Smooth muscle cell (in vitro differentiated cells): ENCODE results near the gene GAB3. TPM values are rescaled to one million over a fixed set of nuclear protein-coding genes. Genes with fewer than 3 reads are reported as not detected.
"Not testable (repeated sequence)": the region's sequence is repeated elsewhere in the genome, so short reads cannot be mapped to it uniquely, and the experiment has no call there.

Source experiments
- DNase-seq: peaks from one replicate; lab custom pipeline; 2025; ENCODE audit not compliant: unreplicated experiment; lab: John Stamatoyannopoulos, UW
- H2AFZ ChIP-seq: fragments of 200-600 bp; sonication (generic); 2 replicates; pipeline ENCODE4 v1.6.0; 2016; ENCODE audit warnings: antibody characterized with exemption, low read depth, mild to moderate bottlenecking
- H3F3A ChIP-seq: fragments of 200-600 bp; sonication (generic); 2 replicates; pipeline ENCODE4 v1.6.0; 2017; ENCODE audit warnings: antibody characterized with exemption, low read depth
- H3K27ac ChIP-seq: fragments of 200-600 bp; sonication (generic); 2 replicates; pipeline ENCODE4 v1.5.1; 2016; ENCODE audit warnings: low read depth, mild to moderate bottlenecking
- H3K27me3 ChIP-seq: fragments of 200-600 bp; sonication (generic); 2 replicates; pipeline ENCODE4 v1.6.1; 2016; ENCODE audit warnings: low read depth, mild to moderate bottlenecking
- H3K36me3 ChIP-seq: fragments of 200-600 bp; sonication (generic); 2 replicates; pipeline ENCODE4 v1.5.1; 2016; ENCODE audit warnings: low read depth
- H3K4me1 ChIP-seq: fragments of 200-600 bp; sonication (generic); 2 replicates; pipeline ENCODE4 v1.5.1; 2016; ENCODE audit warnings: low read depth
- H3K4me2 ChIP-seq: fragments of 200-600 bp; sonication (generic); 2 replicates; pipeline ENCODE4 v1.6.0; 2016; ENCODE audit warnings: mild to moderate bottlenecking
- H3K4me3 ChIP-seq: fragments of 200-600 bp; sonication (generic); 2 replicates; pipeline ENCODE4 v1.5.1; 2016; ENCODE audit warnings: mild to moderate bottlenecking
- H3K79me2 ChIP-seq: fragments of 200-600 bp; sonication (generic); 2 replicates; pipeline ENCODE4 v1.6.0; 2016; ENCODE audit warnings: low read depth, mild to moderate bottlenecking
- H3K9ac ChIP-seq: fragments of 200-600 bp; sonication (generic); 2 replicates; pipeline ENCODE4 v1.6.0; 2016; ENCODE audit warnings: low read depth
- H3K9me3 ChIP-seq: fragments of 200-600 bp; sonication (generic); replicated peaks from 2 replicates; pipeline ENCODE4 v1.5.1; 2016; ENCODE audit warnings: low read depth
- H4K20me1 ChIP-seq: fragments of 200-600 bp; sonication (generic); 2 replicates; pipeline ENCODE4 v1.6.0; 2016; ENCODE audit warnings: low read depth
- WGBS: methylation state at CpG from one replicate; pipeline ENCODE4 v1.1.7; 2016; ENCODE audit warnings: low lambda C conversion rate; 5-methylcytosine and 5-hydroxymethylcytosine counted together
- polyA plus RNA-seq: library from polyadenylated mRNA; unstranded; fragments of >200 nt; fragmentation: Nextera tagmentation; extraction: Ambion mirVana; gene quantifications from 2 replicates; pipeline ENCODE4 v1.2.1, GENCODE V29; 2016
- total RNA-seq: library from RNA; depleted of rRNA; stranded (reverse); fragments of >200 nt; gene quantifications from 2 replicates; pipeline ENCODE4 v1.2.3, GENCODE V29; 2014
- TF ChIP-seq, protein P1 (sequence below): fragments of 200-600 bp; sonication (generic); IDR thresholded peaks from 2 replicates; pipeline ENCODE4 v1.5.1; 2017; ENCODE audit warnings: borderline replicate concordance, mild to moderate bottlenecking, antibody characterized with exemption; ENCODE audit not compliant: insufficient read depth, poor library complexity, severe bottlenecking

Gene GAB3
- total and polyA plus RNA-seq, 2 experiments from 2014 or later, result 0.39 to 0.72 TPM

DNA sequence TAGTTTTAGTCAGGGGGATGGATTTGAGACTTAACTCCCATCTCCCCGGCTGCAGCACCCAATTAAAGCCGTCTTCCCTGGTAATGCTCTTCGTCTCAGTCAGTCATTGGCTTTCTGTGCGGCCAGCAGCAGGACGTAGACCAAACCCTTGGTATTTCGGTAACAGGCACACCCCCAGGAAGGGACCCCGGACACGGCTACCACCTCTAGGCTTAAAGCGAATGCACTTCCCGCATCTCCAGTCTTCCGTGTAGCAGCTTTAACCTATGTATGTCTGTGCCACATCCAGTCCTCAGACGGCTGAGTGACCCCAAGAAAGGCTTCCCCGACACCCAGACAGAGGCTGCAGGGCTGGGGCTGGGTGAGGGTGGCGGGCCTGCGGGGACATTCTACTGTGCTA is 96.0 kb downstream of the GAB3 start:
- Histone ChIP-seq H3K4me3 (no peak overlapping the region), H2AFZ (no peak overlapping the region), H3K4me2 (no peak overlapping the region), H4K20me1 (no peaks in the 10 kb centered on the region), H3F3A (no peaks in the 10 kb centered on the region), H3K4me1 (no peaks in the 10 kb centered on the region), H3K27ac (no peak overlapping the region), H3K36me3 (no peaks in the 10 kb centered on the region), H3K79me2 (no peaks in the 10 kb centered on the region), H3K9me3 (no peaks in the 10 kb centered on the region), H3K27me3 (no peaks in the 10 kb centered on the region), H3K9ac (no peak overlapping the region)
- TF ChIP-seq, protein P1, sequence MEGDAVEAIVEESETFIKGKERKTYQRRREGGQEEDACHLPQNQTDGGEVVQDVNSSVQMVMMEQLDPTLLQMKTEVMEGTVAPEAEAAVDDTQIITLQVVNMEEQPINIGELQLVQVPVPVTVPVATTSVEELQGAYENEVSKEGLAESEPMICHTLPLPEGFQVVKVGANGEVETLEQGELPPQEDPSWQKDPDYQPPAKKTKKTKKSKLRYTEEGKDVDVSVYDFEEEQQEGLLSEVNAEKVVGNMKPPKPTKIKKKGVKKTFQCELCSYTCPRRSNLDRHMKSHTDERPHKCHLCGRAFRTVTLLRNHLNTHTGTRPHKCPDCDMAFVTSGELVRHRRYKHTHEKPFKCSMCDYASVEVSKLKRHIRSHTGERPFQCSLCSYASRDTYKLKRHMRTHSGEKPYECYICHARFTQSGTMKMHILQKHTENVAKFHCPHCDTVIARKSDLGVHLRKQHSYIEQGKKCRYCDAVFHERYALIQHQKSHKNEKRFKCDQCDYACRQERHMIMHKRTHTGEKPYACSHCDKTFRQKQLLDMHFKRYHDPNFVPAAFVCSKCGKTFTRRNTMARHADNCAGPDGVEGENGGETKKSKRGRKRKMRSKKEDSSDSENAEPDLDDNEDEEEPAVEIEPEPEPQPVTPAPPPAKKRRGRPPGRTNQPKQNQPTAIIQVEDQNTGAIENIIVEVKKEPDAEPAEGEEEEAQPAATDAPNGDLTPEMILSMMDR, result no peak
- no peak for DNase-seq
- 91% methylated on average over 15 of the region's 15 CpGs for WGBS

DNA sequence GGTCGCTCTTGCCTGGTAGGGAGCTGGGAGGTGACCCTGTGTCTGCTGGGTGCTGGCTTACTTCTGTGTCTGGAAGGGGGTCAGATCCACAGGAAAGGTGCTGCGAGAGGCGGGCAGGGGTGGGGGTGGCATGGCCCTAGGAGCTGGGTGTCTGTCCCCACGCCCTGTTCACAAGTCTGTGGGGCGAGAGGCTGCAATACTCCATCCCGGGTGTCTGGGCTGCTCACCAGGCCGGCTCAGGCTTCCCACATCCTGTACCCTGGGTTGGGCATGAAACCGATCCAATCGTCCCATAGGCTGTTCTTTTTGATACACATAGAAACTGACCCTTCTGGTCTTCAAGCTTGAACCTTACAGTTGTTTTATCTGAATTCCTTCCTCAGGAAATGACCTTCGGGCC is 96.5 kb downstream of the GAB3 start:
- H3K4me3 ChIP-seq, result no peak overlapping the region
- DNase-seq, result no peak
- no peaks in the 10 kb centered on the region for H4K20me1 ChIP-seq
- no peaks in the 10 kb centered on the region for H3K27me3 ChIP-seq
- no peak overlapping the region for H3K4me2 ChIP-seq
- H3K27ac ChIP-seq, result no peak overlapping the region
- TF ChIP-seq, protein P1, result no peak
- no peaks in the 10 kb centered on the region for H3K9me3 ChIP-seq
- H3K9ac ChIP-seq, result no peak overlapping the region
- no peaks in the 10 kb centered on the region for H3K79me2 ChIP-seq
- no peaks in the 10 kb centered on the region for H3K4me1 ChIP-seq
- WGBS, result 93% methylated on average over 10 of the region's 10 CpGs
- no peaks in the 10 kb centered on the region for H3F3A ChIP-seq
- H3K36me3 ChIP-seq, result no peaks in the 10 kb centered on the region
- H2AFZ ChIP-seq, result no peak overlapping the region

DNA sequence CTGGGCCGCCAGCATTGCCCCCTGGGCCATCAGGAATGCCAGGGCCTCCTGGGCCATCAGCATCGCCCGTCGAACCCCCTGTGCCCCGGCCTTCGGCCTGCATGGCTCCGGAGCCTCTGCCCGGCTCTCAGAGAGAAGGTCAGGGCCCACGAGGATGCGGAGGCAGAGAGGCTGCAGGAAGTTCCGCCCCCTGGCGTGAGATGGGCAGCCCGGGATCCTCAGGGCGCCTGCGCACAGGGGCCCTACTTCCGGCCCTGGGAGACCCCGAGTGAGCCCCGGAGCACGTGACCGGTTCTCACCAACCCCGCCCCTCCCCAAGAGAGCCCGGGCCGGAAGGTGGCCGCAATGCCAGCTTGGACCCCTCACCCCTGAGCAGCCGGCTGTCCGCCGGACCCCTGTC is 97.5 kb downstream of the GAB3 start, which contains the start of gene CTAG2:
Gene CTAG2, minus strand, starts transcription at position 167 of the 400 bp plus-strand sequence. Its CDS starts 64 bp downstream, at position 103.
- H3K4me3 ChIP-seq, H3K36me3 ChIP-seq, H2AFZ ChIP-seq, H3K79me2 ChIP-seq, DNase-seq, H4K20me1 ChIP-seq, H3F3A ChIP-seq, H3K27ac ChIP-seq, H3K9ac ChIP-seq, H3K9me3 ChIP-seq, H3K4me2 ChIP-seq, H3K4me1 ChIP-seq, H3K27me3 ChIP-seq: not testable (repeated sequence)
- no CpG with 5 or more reads among the region's 27 CpGs for WGBS

DNA sequence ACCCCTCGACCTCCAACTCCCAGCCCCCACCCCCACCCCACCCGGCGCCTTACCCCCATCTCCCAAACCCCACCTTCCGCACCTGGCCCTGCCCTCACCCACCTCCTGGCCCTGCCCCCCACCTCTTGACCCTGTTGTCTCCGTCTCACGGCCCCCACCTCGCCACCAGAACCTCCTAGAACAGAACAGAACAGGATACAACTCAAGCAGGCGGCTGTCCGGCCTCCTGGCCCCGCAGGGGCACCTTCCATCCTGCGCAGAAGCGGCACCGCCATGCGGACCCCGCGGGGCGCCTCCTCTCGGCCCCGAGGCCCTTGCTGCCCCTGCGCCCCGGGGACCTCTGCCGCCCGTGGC is 97.9 kb downstream of the GAB3 start:
- no peaks in the 10 kb centered on the region for H3K9me3 ChIP-seq
- no peak overlapping the region for H3K4me2 ChIP-seq
- no peaks in the 10 kb centered on the region for H4K20me1 ChIP-seq
- H3K4me1 ChIP-seq, result no peaks in the 10 kb centered on the region
- H3K36me3 ChIP-seq, result no peaks in the 10 kb centered on the region
- H3K27me3 ChIP-seq, result no peaks in the 10 kb centered on the region
- no peak overlapping the region for H2AFZ ChIP-seq
- no peak overlapping the region for H3K27ac ChIP-seq
- H3K4me3 ChIP-seq, result no peak overlapping the region
- no peak overlapping the region for H3K9ac ChIP-seq
- 98% methylated on average over 17 of the region's 23 CpGs for WGBS
- no peak for DNase-seq
- H3F3A ChIP-seq, result no peaks in the 10 kb centered on the region
- H3K79me2 ChIP-seq, result no peaks in the 10 kb centered on the region
- TF ChIP-seq, protein P1, result no peak
